Stimulated activated memory B cell treated with anti-CD40 and anti-IgM and Interleukin-4, amounts not matched to agents 10 μg/mL and 1 μg/mL and 100 μg/mL, for 72 hours (primary cell): Measurements from ENCODE around the gene USP2.
A peak's percentile ranks its signal among the peaks of the same experiment; 100 is the strongest.

Source experiments
- ATAC-seq: fragments of 150-1000 bp; cut with Tn5 transposase; 2 replicates; pipeline ENCODE4 v1.10.0; 2021
- H3K27ac Mint-ChIP-seq: one replicate; pipeline ENCODE4 v1.8.0; 2022; ENCODE audit warnings: mild to moderate bottlenecking, mixed read lengths
- H3K27me3 Mint-ChIP-seq: one replicate; pipeline ENCODE4 v1.8.0; 2022; ENCODE audit warnings: mixed read lengths
- H3K36me3 Mint-ChIP-seq: one replicate; pipeline ENCODE4 v1.8.0; 2022; ENCODE audit warnings: mixed read lengths
- H3K4me1 Mint-ChIP-seq: one replicate; pipeline ENCODE4 v1.8.0; 2022; ENCODE audit warnings: mixed read lengths
- H3K4me3 Mint-ChIP-seq: one replicate; pipeline ENCODE4 v1.8.0; 2022; ENCODE audit warnings: mild to moderate bottlenecking, moderate library complexity, mixed read lengths
- H3K9me3 Mint-ChIP-seq: one replicate; pipeline ENCODE4 v1.8.0; 2022; ENCODE audit warnings: mixed read lengths

Gene USP2

DNA sequence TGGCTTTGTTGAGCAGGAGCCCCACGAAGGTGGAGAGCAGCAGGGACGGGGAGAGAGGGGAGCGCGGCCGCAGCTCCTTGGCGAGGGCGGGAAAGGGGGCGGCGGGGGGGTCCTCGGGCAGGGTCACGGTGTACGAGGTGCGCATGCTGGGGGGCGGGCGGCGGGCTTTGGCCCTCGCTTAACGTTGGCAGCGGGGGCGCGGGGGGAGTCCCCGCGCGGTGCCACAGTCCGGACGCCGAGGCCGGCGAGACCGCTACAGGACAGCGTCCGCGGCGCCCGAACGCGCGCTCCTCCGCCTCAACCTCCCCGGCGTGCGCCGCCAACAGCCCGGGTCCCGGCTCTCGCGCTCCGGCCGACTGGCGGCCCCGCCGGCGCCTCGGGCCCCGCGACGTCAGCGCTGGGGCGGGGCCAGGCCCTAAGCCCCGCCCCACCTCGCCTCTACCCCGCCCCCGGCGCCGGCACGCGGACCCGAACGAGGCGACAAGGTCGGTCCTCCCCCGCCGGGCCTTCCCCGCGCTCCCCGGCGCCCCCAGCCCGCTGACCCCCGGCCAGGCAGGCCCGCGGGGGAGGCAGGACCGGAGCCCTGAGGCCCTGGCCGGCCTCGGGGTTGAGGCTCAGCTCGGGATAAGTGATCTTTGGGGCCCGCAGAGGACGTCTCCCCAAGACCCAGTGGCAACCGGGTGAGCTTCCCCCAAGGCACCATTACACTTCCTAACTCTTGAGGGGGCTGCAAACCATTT, 17.5 kb downstream of the USP2 start:
- Mint-ChIP-seq H3K27ac (no peak overlapping the region), H3K27me3 (peaks cover 68% of the 10 kb centered on the region)
- peak; percentile 64 for ATAC-seq

DNA sequence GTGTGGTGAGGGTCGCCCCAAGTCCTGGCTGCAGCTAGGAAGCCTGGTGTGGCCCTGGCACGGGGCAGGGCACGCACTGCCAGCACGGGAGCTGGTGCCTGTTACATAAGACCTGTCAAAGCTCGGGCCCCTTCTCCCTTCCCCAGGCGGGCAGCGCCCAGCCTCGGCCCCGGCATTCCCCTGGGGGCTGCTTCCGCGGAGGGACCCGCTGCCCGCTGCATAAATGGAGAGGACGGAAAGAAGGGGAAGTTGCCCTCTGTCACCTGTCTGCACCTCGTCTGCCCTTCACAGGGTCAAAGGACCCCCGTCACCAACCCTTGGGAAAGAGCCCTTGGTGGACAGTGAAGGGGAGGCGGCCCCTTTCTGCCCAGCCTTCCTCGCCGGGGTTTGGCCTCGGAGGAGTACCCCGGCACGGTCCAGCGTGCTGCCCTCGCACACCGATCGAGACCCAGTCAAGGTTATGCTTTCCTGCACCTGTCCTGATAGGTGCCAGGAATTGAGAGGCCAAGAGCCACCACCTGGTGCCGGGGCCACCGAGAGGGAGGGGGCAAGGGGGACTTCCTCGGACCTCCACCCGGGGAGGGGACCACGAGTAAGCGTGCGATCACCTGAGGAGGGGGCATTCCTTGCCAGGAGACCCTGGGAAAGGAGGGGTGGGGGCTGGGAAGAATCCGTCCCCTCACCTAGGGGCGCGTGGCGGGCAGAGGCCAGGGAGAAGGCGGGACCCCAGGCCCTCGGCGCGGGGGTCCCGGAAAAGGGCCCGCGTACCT, 18.2 kb downstream of the USP2 start:
- Mint-ChIP-seq H3K4me3 (peak overlapping the region; percentile 10), H3K27ac (no peak overlapping the region), H3K27me3 (peaks cover 60% of the 10 kb centered on the region), H3K36me3 (no peaks in the 10 kb centered on the region), H3K4me1 (peaks cover 24% of the 10 kb centered on the region), H3K9me3 (no peaks in the 10 kb centered on the region)
- ATAC-seq, result no peak

More for the DNA sequence above, 17.5 kb downstream of the USP2 start:
- Mint-ChIP-seq H3K36me3 (no peaks in the 10 kb centered on the region), H3K9me3 (no peaks in the 10 kb centered on the region), H3K4me3 (peak overlapping the region; percentile 80), H3K4me1 (peaks cover 23% of the 10 kb centered on the region)

DNA sequence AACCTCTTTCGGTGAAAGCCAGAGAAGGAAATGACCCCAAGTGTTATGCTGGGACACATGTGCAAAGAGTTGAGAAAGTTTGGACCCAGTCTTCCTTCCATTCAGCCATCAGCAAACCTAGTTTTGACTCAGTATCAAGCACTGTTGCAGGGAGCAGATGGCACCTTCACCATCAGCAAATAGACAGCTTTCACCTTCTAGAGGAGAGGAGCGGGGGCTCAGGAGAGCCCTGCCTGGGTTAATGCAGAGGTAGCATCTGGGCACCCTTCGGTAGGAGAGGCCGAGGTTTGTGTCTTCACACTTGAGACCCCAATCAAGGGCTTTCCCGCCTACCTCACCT, 18.8 kb downstream of the USP2 start:
- peaks cover 58% of the 10 kb centered on the region for H3K27me3 Mint-ChIP-seq
- no peak for ATAC-seq
- no peaks in the 10 kb centered on the region for H3K9me3 Mint-ChIP-seq
- H3K27ac Mint-ChIP-seq, result no peak overlapping the region
- H3K36me3 Mint-ChIP-seq, result no peaks in the 10 kb centered on the region
- peaks cover 24% of the 10 kb centered on the region for H3K4me1 Mint-ChIP-seq
- H3K4me3 Mint-ChIP-seq, result no peak overlapping the region

DNA sequence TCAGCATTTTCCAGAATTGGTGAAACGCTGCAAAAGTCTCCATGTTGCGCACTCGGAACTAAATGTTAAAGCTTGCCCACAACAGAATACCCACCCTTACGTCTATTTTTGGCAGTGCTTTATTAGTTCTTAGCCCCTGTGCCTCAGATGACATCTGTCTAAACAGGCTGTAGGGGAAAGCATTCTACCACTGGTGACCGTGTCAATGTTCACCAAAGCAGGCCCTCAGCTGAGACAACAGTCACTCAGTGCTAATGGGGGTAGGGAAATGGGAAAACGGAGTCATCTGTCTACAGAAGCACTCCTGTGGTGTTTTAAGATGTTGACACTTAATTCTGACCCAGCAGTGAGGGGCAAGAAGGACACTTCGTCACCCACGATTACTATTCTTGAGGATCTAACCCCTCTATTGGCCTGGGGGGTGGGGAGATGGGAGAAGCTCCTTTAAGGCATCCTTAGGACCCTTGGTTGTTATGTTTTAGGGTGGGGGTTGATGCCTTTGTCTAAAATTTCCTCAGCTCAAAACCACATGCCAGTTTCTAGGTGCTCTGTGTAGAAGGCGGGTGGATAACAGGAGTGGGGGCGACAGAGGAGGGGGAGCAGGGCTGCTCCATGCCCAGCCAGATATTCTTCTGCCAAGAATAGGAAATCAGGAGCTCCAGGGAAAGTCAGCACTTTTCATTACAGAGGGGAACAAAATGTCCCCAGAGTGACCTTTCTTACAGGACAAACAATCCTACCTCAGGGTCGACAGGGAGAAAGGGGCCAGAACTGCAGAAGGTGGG, 19.4 kb downstream of the USP2 start:
- no peaks in the 10 kb centered on the region for H3K9me3 Mint-ChIP-seq
- no peak overlapping the region for H3K27ac Mint-ChIP-seq
- no peaks in the 10 kb centered on the region for H3K36me3 Mint-ChIP-seq
- H3K4me1 Mint-ChIP-seq, result peaks cover 24% of the 10 kb centered on the region
- no peak overlapping the region for H3K4me3 Mint-ChIP-seq
- H3K27me3 Mint-ChIP-seq, result peaks cover 58% of the 10 kb centered on the region
- no peak for ATAC-seq

DNA sequence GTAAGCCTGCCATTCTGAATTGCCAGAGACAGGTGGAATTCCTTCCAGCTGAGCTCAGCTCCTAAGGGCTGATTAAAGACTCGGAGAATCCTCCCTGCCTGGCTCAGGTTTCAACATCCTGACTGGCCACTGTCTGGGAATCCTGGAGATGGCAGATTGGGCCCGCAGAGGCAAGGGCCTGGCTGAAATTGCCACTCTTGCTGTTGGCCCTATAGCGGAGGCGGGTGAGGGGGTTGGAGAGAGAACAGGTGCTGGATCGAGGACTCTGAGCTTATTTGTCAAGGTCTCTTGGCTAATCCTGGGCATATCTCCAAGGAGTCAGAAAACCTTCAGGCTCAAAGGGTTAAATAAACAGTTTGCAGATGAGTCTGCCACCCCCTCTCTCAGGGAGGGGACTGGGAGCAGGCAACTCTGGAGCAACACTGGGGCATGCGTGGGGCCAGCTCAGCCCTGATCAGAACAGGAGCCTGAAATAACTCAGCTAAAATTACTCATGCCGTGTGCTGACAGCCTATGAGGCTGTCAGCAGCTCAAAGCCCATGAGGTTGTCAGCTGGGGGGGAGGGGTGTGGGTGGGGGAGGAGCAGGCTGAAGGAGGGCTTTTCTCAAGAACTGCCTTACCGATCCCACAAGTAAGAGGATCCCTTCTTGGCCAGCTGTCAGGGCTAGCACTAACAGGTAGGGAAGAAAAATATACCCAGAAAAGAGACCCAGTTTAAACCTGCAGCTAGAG, 20.3 kb downstream of the USP2 start:
- peak; percentile 40 for ATAC-seq
- H3K4me1 Mint-ChIP-seq, result peaks cover 31% of the 10 kb centered on the region
- no peaks in the 10 kb centered on the region for H3K9me3 Mint-ChIP-seq
- H3K4me3 Mint-ChIP-seq, result no peak overlapping the region
- no peak overlapping the region for H3K27ac Mint-ChIP-seq
- H3K36me3 Mint-ChIP-seq, result no peaks in the 10 kb centered on the region
- peaks cover 58% of the 10 kb centered on the region for H3K27me3 Mint-ChIP-seq

DNA sequence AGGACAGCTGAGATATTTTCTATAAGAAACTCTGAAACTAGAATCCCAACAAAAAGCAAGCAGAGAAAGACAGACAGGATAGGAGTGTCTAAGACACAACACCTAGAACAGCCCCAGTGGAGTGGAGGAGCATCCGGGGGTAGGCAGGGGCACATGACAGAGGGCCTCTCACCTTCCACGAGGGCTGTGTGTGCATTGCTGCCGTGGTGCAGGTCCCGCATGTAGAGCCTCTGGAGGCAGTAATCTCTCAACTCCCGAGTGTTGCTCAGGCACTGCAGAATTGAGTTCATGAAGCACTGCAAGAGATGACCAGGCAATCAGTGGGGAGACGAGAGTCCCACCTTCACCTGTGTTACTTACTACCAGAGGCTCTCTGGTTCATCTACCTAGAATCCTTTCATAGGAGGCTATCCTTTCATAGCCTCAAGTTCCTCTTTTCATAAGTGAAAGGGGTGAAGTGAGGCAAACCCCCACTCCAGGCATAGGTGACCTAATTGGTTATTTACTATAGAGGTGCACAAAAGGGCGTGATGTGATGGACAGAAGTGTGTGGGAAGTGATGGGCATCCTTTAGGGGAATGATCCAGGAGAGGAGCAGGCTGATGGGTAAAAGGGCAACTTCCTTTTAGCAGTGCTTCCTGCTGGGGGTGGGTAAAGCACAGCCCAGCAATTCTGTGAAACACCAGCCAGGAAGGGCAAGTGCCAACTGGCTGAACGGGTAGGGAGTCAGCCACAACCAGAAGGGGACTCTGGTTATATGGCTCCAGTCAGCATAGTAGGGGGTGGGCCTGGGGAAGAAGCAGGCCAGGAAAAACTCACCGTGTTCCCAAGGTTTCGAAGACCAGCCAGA, 21.9 kb downstream of the USP2 start:
- Mint-ChIP-seq H3K27ac (no peak overlapping the region), H3K27me3 (peaks cover 56% of the 10 kb centered on the region), H3K4me1 (peaks cover 32% of the 10 kb centered on the region), H3K4me3 (no peak overlapping the region), H3K36me3 (no peaks in the 10 kb centered on the region), H3K9me3 (no peaks in the 10 kb centered on the region)
- ATAC-seq, result peak; percentile 34

DNA sequence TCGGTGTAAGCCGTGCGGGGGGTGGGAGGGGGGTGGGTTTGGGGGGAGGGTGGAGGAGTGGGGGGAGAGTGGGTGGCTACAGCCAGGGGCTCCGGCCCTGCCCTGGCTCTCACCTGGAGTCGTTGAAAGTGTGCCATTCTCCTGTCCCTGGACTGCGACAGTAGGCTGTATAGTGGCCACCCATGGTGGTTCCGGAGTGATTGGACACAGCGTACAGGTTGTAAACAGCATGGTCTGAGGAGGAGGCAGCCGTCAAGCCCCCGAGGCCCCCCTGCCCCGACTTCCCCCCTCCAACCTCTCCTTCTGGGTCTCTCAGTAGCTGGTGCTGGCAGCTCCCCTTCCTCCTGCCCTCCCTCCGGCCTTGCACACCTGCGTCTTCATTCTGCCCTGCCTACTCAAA, 24.4 kb downstream of the USP2 start:
- peaks cover 22% of the 10 kb centered on the region for H3K4me1 Mint-ChIP-seq
- no peak for ATAC-seq
- H3K27ac Mint-ChIP-seq, result no peak overlapping the region
- H3K36me3 Mint-ChIP-seq, result no peaks in the 10 kb centered on the region
- H3K27me3 Mint-ChIP-seq, result peaks cover 47% of the 10 kb centered on the region
- no peak overlapping the region for H3K4me3 Mint-ChIP-seq
- H3K9me3 Mint-ChIP-seq, result no peaks in the 10 kb centered on the region

DNA sequence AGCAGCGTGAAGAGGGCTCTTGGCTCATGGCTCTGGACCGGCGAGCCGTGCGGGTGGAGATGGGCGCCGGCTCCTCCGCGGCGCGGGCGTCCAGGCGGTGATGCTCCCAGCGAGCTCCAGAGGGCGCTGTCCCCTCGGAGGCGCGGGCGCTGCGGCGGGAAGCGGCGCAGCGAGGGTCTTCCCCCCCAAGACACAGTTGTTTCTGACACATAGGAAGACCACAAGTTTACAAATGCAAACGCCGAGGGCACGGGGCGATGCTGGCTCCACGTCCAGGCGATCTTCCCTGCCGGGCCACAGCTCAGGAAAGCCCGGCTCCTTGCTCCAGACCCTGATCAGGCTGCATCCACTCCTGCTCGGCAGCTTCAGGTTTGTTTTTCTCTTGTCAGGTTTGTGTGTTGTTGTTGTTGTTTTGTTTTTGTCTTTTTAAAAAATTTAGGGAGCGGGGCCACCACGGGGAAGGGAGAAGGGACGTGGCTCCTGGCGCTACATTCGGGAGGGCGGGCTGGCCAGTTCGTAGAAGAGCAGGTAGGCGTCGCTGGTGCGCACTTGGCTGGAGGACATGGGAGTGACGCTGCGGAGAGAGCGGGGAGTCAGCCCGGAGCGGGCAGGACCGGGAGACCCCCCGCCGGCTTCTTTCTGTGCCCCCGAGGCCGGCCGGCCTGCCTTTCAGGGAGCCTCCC, 25.0 kb downstream of the USP2 start:
- Mint-ChIP-seq H3K27me3 (peaks cover 51% of the 10 kb centered on the region), H3K9me3 (no peaks in the 10 kb centered on the region), H3K27ac (no peak overlapping the region), H3K4me3 (peak overlapping the region; percentile 88), H3K4me1 (peaks cover 22% of the 10 kb centered on the region), H3K36me3 (no peaks in the 10 kb centered on the region)
- peak; percentile 76 for ATAC-seq

DNA sequence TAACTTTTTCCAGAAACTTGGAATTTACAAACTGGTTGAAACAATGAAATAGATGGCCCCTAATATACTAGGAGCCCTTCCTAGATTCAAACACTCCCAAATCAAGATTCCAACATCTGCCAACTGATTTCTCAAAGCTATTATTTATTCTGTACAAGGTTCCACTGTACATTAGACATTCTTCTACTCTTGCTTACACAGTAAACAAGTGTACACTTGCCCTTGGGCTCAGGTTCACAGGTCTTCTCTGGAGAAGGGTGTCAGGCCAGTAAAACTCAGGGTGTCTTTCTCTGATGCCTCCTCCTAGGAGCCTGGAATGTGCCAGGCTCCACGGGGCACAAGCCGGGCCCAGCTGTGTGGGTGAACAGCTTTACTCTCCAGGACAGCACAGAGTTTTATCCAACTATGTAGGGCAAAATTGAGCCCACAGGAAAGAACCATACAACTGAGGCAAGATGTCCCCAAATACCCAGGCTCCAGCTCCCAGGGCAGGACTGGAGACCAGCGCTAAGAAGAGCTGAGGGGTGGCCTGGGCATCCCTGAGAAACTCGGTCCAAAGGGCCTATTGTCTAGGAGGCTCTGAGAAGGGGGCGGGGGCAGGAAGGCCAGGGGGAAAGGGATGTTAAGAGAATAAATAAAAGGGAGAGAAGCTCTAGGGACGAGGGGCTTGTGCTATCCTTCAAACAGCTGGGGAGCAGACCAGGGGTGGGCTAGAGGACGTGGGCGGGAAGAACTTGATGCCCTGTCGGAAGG, 26.2 kb downstream of the USP2 start:
- H3K27me3 Mint-ChIP-seq, result peaks cover 63% of the 10 kb centered on the region
- no peak overlapping the region for H3K27ac Mint-ChIP-seq
- ATAC-seq, result no peak
- peak overlapping the region; percentile 24 for H3K4me3 Mint-ChIP-seq
- no peaks in the 10 kb centered on the region for H3K36me3 Mint-ChIP-seq
- H3K4me1 Mint-ChIP-seq, result peaks cover 22% of the 10 kb centered on the region
- no peaks in the 10 kb centered on the region for H3K9me3 Mint-ChIP-seq

DNA sequence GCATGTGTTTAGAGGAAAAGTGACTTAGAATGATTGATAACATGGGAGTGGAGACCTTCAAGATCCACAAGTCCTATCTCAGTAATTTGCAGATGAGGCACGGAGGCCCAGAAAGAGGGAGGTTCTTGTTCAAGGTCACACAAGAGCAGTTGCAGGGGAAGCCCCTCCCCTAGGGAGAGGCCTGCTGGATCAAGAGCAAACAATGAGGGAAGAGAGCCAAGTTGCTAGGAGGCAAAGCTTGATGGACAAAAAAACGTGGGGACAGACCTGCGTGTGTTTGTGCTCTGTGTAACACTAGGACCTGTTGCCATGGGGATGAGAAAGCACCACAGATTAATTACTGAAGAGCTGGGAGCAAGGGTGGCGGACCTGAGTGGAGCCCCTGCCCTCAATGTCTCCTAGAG, 28.6 kb downstream of the USP2 start:
- no peak overlapping the region for H3K27ac Mint-ChIP-seq
- no peak overlapping the region for H3K4me3 Mint-ChIP-seq
- peaks cover 11% of the 10 kb centered on the region for H3K4me1 Mint-ChIP-seq
- peaks cover 70% of the 10 kb centered on the region for H3K27me3 Mint-ChIP-seq
- no peaks in the 10 kb centered on the region for H3K36me3 Mint-ChIP-seq
- no peak for ATAC-seq
- H3K9me3 Mint-ChIP-seq, result no peaks in the 10 kb centered on the region

DNA sequence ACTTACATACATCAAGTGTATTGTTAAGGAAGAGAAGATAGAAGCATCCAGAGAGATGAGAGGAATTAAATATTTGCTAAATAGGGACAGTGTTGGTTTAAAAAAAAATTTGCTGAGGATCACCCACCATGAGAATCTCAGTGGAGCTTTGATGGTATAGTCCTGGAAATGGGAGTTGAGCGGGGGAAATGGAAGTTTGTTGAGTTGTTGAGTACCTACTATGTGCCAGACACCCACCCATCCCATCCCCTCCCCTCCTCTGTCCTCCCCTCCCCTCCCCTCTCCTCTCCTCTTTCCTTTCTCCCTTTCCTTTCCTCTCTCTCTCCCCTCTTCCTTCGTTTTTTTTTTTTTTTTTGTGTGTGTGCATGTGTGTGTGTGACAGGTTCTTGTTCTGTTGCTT, 30.3 kb downstream of the USP2 start:
- Mint-ChIP-seq H3K9me3 (no peaks in the 10 kb centered on the region), H3K4me1 (peaks cover 4% of the 10 kb centered on the region), H3K36me3 (no peaks in the 10 kb centered on the region), H3K27ac (no peak overlapping the region), H3K27me3 (peaks cover 70% of the 10 kb centered on the region), H3K4me3 (no peak overlapping the region)
- no peak for ATAC-seq

DNA sequence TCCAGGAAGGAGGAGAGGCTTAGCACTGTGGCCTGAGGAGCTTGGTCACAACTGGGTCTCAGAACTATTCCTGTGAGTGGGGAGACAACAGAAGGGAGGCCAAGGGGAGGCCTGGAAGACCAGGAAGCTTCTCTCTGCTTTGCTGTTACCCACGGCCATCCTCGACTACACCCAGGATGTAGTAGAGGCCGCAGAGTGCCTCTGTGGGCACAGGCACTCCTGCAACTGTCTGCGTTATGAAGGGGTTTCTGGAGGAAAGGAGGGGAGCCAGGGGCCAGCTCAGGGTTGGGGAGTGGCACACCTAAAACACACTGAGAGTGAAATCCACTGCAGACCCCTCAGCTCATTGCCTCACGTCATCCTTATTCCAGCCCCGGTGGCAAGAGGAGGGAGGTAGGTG, 31.2 kb downstream of the USP2 start:
- no peaks in the 10 kb centered on the region for H3K36me3 Mint-ChIP-seq
- no peaks in the 10 kb centered on the region for H3K4me1 Mint-ChIP-seq
- no peak overlapping the region for H3K4me3 Mint-ChIP-seq
- H3K27ac Mint-ChIP-seq, result no peak overlapping the region
- no peaks in the 10 kb centered on the region for H3K9me3 Mint-ChIP-seq
- H3K27me3 Mint-ChIP-seq, result peaks cover 70% of the 10 kb centered on the region
- ATAC-seq, result no peak

DNA sequence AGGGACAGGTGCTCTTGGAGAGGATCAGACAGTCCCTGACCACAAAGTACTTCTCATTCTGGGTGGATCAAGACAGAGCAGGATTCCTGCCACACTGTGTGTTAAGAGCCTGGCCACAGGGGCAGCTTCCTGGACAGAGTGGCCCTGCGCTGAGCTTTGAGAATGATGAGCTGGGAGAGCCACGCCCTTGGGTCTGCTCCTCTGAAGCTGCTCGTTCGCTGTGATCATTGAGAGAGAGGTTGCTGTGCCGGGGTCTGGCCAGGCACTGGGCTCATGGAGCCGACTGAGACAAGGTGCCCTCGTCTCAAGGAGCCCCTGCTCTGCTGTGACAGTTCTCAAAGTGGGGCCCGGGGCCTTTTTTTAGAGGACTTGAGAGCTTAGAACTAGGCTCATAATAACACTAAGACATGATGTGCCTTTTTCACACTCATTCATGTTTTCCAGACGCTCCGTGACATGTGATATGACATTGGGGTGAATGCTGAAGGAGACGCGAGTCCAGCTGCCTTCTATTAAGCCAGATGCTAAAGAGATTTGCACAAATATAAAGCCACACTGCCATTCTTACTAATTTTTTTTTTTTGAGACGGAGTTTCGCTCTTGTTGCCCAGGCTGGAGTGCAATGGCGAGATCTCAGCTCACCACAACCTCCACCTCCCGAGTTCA, 33.4 kb downstream of the USP2 start:
- H3K4me1 Mint-ChIP-seq, result no peaks in the 10 kb centered on the region
- no peak overlapping the region for H3K4me3 Mint-ChIP-seq
- H3K27me3 Mint-ChIP-seq, result peaks cover 83% of the 10 kb centered on the region
- H3K36me3 Mint-ChIP-seq, result no peaks in the 10 kb centered on the region
- ATAC-seq, result no peak
- H3K27ac Mint-ChIP-seq, result no peak overlapping the region
- H3K9me3 Mint-ChIP-seq, result no peaks in the 10 kb centered on the region
